HFFc6 (cell line): Measurements from ENCODE around the gene CTNNA2. TPM values are rescaled to one million over a fixed set of nuclear protein-coding genes. Genes with fewer than 3 reads are reported as not detected.

Experiments used
- DNase-seq: peaks from one replicate; pipeline ENCODE4 v3.0.0-alpha.2; 2018
- H3K27ac Mint-ChIP-seq: 2 replicates; pipeline ENCODE4 v1.8.0; 2020; ENCODE audit warnings: mild to moderate bottlenecking, mixed read lengths
- H3K27me3 Mint-ChIP-seq: 2 replicates; pipeline ENCODE4 v1.8.0; 2021; ENCODE audit warnings: mild to moderate bottlenecking, moderate library complexity, mixed read lengths; ENCODE audit not compliant: insufficient read depth
- H3K36me3 Mint-ChIP-seq: 2 replicates; pipeline ENCODE4 v1.8.0; 2021; ENCODE audit warnings: low read depth, mixed read lengths
- H3K4me1 Mint-ChIP-seq: 2 replicates; pipeline ENCODE4 v1.8.0; 2020; ENCODE audit warnings: low read depth, mixed read lengths
- H3K4me3 Mint-ChIP-seq: 2 replicates; pipeline ENCODE4 v1.8.0; 2020; ENCODE audit warnings: mild to moderate bottlenecking, moderate library complexity, mixed read lengths
- H3K9me3 Mint-ChIP-seq: 2 replicates; pipeline ENCODE4 v1.8.0; 2020; ENCODE audit warnings: mild to moderate bottlenecking, mixed read lengths
- CTCF ChIP-seq: fragments of 200-600 bp; sonication (generic); IDR thresholded peaks from 2 replicates; pipeline ENCODE4 v1.5.0; 2021; ENCODE audit warnings: antibody characterized with exemption, mild to moderate bottlenecking
- total RNA-seq, 6 experiments: library from RNA; stranded (reverse); fragmentation: NEBNext Ultra II Directional; extraction: Animal tissue kit (Norgen Biotek cat#: 25700); gene quantifications; 2 replicates in 1 of 6; 3 replicates in 5 of 6; pipeline ENCODE4 v1.2.3, GENCODE V29; 2021

Gene CTNNA2
- total RNA-seq, 6 experiments from 2014 or later: not detected

GRCh38 chr2:79782576-79783452 lies 270.0 kb downstream of the CTNNA2 start:
- Mint-ChIP-seq H3K9me3 (no peaks in the 10 kb centered on the region), H3K4me3 (no peak overlapping the region), H3K27ac (no peak overlapping the region), H3K27me3 (peaks cover 2% of the 10 kb centered on the region; the same call in 1 of the 2 replicates), H3K4me1 (no peaks in the 10 kb centered on the region), H3K36me3 (no peaks in the 10 kb centered on the region)
- no peak for TF ChIP-seq CTCF
- no peak for DNase-seq

GRCh38 chr2:79788952-79789651 lies 276.3 kb downstream of the CTNNA2 start:
- Mint-ChIP-seq H3K4me3 (no peak overlapping the region), H3K4me1 (no peaks in the 10 kb centered on the region), H3K27ac (no peak overlapping the region), H3K36me3 (no peaks in the 10 kb centered on the region), H3K27me3 (peaks cover 4% of the 10 kb centered on the region; the same call in 1 of the 2 replicates), H3K9me3 (no peaks in the 10 kb centered on the region)
- no peak for DNase-seq
- TF ChIP-seq CTCF: no peak

DNA sequence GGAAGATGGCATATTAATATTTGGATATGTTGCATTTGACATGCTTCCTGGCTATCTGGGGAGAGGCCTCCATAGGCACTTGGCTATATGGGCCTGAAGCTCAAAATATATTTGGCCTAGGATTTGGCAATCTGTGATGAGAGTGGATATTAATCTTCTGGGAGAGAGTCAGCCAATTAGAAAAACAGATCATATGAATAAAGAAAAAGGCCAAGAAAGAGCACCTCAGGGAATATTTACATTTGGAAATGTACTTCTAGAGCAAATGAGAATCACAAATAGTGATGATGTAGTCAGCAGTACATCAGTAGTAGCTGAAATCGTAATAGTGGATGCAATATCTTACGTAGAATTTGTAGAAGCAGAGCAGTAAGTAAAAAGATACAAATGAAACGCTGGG lies 277.0 kb downstream of the CTNNA2 start:
- no peaks in the 10 kb centered on the region for H3K9me3 Mint-ChIP-seq
- no peaks in the 10 kb centered on the region for H3K36me3 Mint-ChIP-seq
- H3K4me1 Mint-ChIP-seq: no peaks in the 10 kb centered on the region

GRCh38 chr2:79792090-79792489 lies 279.2 kb downstream of the CTNNA2 start:
- no peak overlapping the region for H3K27ac Mint-ChIP-seq
- DNase-seq: no peak
- H3K36me3 Mint-ChIP-seq: no peaks in the 10 kb centered on the region
- H3K4me1 Mint-ChIP-seq: no peaks in the 10 kb centered on the region
- TF ChIP-seq CTCF: no peak
- H3K9me3 Mint-ChIP-seq: no peaks in the 10 kb centered on the region
- H3K27me3 Mint-ChIP-seq: peaks cover 2% of the 10 kb centered on the region; the same call in 1 of the 2 replicates
- H3K4me3 Mint-ChIP-seq: no peak overlapping the region

More for the DNA sequence above, 277.0 kb downstream of the CTNNA2 start:
- Mint-ChIP-seq H3K4me3 (no peak overlapping the region), H3K27me3 (peaks cover 4% of the 10 kb centered on the region; the same call in 1 of the 2 replicates), H3K27ac (no peak overlapping the region)
- no peak for TF ChIP-seq CTCF
- no peak for DNase-seq

DNA sequence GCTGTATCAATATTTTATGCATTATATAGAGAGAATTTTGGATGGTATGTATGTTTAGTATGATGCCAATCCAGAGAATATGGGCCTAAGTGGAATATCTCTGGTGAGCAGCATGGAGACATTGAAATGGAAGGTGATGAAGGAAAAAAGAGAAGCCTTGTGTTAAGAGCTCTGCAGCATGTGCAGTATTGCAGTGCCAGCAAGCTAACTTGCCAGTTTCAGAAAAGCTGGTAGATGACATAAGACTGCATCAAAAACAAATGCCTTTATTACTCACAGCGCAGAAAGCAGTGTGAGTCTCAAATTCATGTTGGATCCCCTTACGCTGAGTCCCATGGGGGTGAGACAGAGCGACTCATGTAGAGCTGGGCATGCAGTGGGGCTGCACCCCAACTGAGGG lies 280.2 kb downstream of the CTNNA2 start:
- no peak for TF ChIP-seq CTCF
- Mint-ChIP-seq H3K27ac (no peak overlapping the region), H3K4me3 (no peak overlapping the region), H3K4me1 (no peaks in the 10 kb centered on the region), H3K9me3 (no peaks in the 10 kb centered on the region), H3K27me3 (peaks cover 2% of the 10 kb centered on the region; the same call in 1 of the 2 replicates), H3K36me3 (no peaks in the 10 kb centered on the region)
- no peak for DNase-seq
